GM21381 (cell line): ENCODE results near the gene SPAG4.

Experiments
- ATAC-seq: cut with Tn5 transposase; IDR thresholded peaks from one replicate; pipeline ENCODE4 v1.9.1; 2021; ENCODE audit warnings: mild to moderate bottlenecking, moderate library complexity; ENCODE audit not compliant: unreplicated experiment

SPAG4 gene

GRCh38 chr20:35652641-35653429 lies 37.2 kb downstream of the SPAG4 start:
- ATAC-seq: no peak

- ATAC-seq: no peak
Observed at GRCh38 chr20:35653430-35653734, 37.8 kb downstream of the SPAG4 start.

- no peak for ATAC-seq
Observed at GRCh38 chr20:35653893-35654292, 38.3 kb downstream of the SPAG4 start.

- no peak for ATAC-seq
Observed at GRCh38 chr20:35654415-35654814, 38.8 kb downstream of the SPAG4 start.

- no peak for ATAC-seq
Observed at GRCh38 chr20:35657271-35657670, 41.6 kb downstream of the SPAG4 start.

- ATAC-seq: no peak
Observed at GRCh38 chr20:35660122-35660937, 44.7 kb downstream of the SPAG4 start.

- no peak for ATAC-seq
Observed at GRCh38 chr20:35661053-35661452, 45.4 kb downstream of the SPAG4 start.

GRCh38 chr20:35661908-35662307 lies 46.3 kb downstream of the SPAG4 start:
- ATAC-seq: no peak

- no peak for ATAC-seq
Observed at GRCh38 chr20:35662551-35662950, 46.9 kb downstream of the SPAG4 start.

GRCh38 chr20:35663516-35664465 lies 48.2 kb downstream of the SPAG4 start:
- peak; percentile 33 for ATAC-seq

- peak; percentile 72 for ATAC-seq
Observed at GRCh38 chr20:35664466-35665206, 49.0 kb downstream of the SPAG4 start, which contains the start of the genes CPNE1 and RBM12. Gene CPNE1 (minus strand): TSS chr20:35664900. CDS start chr20:35632923, 31,977 bp downstream. Gene RBM12 (minus strand): TSS chr20:35664900. CDS start chr20:35655322, 9,578 bp downstream.

GRCh38 chr20:35665949-35666288 lies 50.3 kb downstream of the SPAG4 start:
- no peak for ATAC-seq

GRCh38 chr20:35669221-35669620 lies 53.6 kb downstream of the SPAG4 start:
- ATAC-seq: no peak

- no peak for ATAC-seq
Observed at GRCh38 chr20:35669681-35670080, 54.1 kb downstream of the SPAG4 start.
